HepG2 (cell line): ENCODE measurements around the gene BORCS5. TPM values are rescaled to one million over a fixed set of nuclear protein-coding genes. Genes with fewer than 3 reads are reported as not detected.

Experiments used
- AHR ChIP-seq: IDR thresholded peaks from 2 replicates; pipeline ENCODE4 v1.6.1; 2018; ENCODE audit warnings: missing genetic modification reagents, missing compliant biosample characterization
- ASH2L ChIP-seq: fragments of 300-600, 200-600 bp; sonication (generic); IDR thresholded peaks from 2 replicates; pipeline ENCODE4 v1.7.0; 2017; ENCODE audit warnings: low read depth, mild to moderate bottlenecking, moderate library complexity, mixed read lengths, low read length; ENCODE audit not compliant: insufficient read length
- CEBPG ChIP-seq: IDR thresholded peaks from 2 replicates; pipeline ENCODE4 v1.6.1; 2016
- CHCHD3 ChIP-seq: sonication (generic); formaldehyde crosslinking; IDR thresholded peaks from 2 replicates; pipeline ENCODE4 v1.8.0; 2022; ENCODE audit warnings: mild to moderate bottlenecking, missing genetic modification reagents, moderate library complexity
- DMAP1 ChIP-seq: IDR thresholded peaks from 2 replicates; pipeline ENCODE4 v1.6.1; 2016
- ELK4 ChIP-seq: sonication (generic); formaldehyde crosslinking; IDR thresholded peaks from 2 replicates; pipeline ENCODE4 v1.9.0; 2021; ENCODE audit warnings: missing genetic modification reagents, borderline replicate concordance
- FOXC1 ChIP-seq: sonication (generic); formaldehyde crosslinking; IDR thresholded peaks from 2 replicates; pipeline ENCODE4 v1.8.0; 2022; ENCODE audit warnings: mild to moderate bottlenecking, missing genetic modification reagents, borderline replicate concordance
- FOXP1 ChIP-seq, 2 experiments: fragments of 450-650 bp in 1 of 2; IDR thresholded peaks; 2 replicates each; pipeline ENCODE4 v1.6.1; 2017 to 2018; ENCODE audit warnings: antibody characterized with exemption in 1 of 2
- GMEB1 ChIP-seq: sonication (generic); formaldehyde crosslinking; IDR thresholded peaks from 2 replicates; pipeline ENCODE4 v1.5.1; 2020; ENCODE audit warnings: missing genetic modification reagents, mild to moderate bottlenecking, borderline replicate concordance
- HNF4G ChIP-seq, 2 experiments: sonication (generic) in 1 of 2; formaldehyde crosslinking in 1 of 2; IDR thresholded peaks; 2 replicates each; pipeline versions ENCODE4 v1.4.0 to v1.6.1; 2011 to 2020; ENCODE audit warnings: borderline replicate concordance in 2 of 2, low read depth in 2 of 2, mild to moderate bottlenecking in 2 of 2, low read length in 1 of 2, missing genetic modification reagents in 1 of 2, moderate library complexity in 1 of 2
- KLF6 ChIP-seq: IDR thresholded peaks from 2 replicates; pipeline ENCODE4 v1.8.0; 2016; ENCODE audit warnings: missing biosample characterization, missing genetic modification reagents
- NR1H2 ChIP-seq: sonication (generic); formaldehyde crosslinking; IDR thresholded peaks from 2 replicates; pipeline ENCODE4 v1.8.1; 2022; ENCODE audit warnings: low read depth, missing genetic modification reagents, borderline replicate concordance
- NR2C2 ChIP-seq: sonication (generic); formaldehyde crosslinking; IDR thresholded peaks from 2 replicates; pipeline ENCODE4 v1.4.0; 2020; ENCODE audit warnings: missing genetic modification reagents, mild to moderate bottlenecking, moderate library complexity, borderline replicate concordance
- NR2F6 ChIP-seq, 2 experiments: IDR thresholded peaks; 2 replicates each; pipeline ENCODE4 v1.6.1; 2016; ENCODE audit warnings: antibody characterized with exemption in 1 of 2, mild to moderate bottlenecking in 1 of 2
- ZKSCAN1 ChIP-seq: fragments of 150-350 bp; IDR thresholded peaks from 2 replicates; pipeline ENCODE4 v1.6.1; 2014; ENCODE audit warnings: low read length
- ZMYM2 ChIP-seq: sonication (generic); formaldehyde crosslinking; IDR thresholded peaks from 2 replicates; pipeline ENCODE4 v1.8.0; 2022; ENCODE audit warnings: mild to moderate bottlenecking, missing genetic modification reagents
- ZNF121 ChIP-seq: sonication (generic); formaldehyde crosslinking; IDR thresholded peaks from 2 replicates; pipeline ENCODE4 v1.5.0; 2020; ENCODE audit warnings: mild to moderate bottlenecking, missing genetic modification reagents
- ZNF251 ChIP-seq: sonication (generic); formaldehyde crosslinking; IDR thresholded peaks from 2 replicates; pipeline ENCODE4 v1.9.0; 2021; ENCODE audit warnings: mild to moderate bottlenecking, missing genetic modification reagents
- ZNF646 ChIP-seq: sonication (generic); formaldehyde crosslinking; IDR thresholded peaks from 2 replicates; pipeline ENCODE4 v1.9.0; 2021; ENCODE audit warnings: mild to moderate bottlenecking, missing genetic modification reagents
- ZNF775 ChIP-seq: sonication (generic); formaldehyde crosslinking; IDR thresholded peaks from 2 replicates; pipeline ENCODE4 v1.4.0; 2020; ENCODE audit warnings: missing genetic modification reagents, mild to moderate bottlenecking, moderate library complexity, borderline replicate concordance
- ZNF850 ChIP-seq: sonication (generic); formaldehyde crosslinking; conservative IDR thresholded peaks from 2 replicates; pipeline ENCODE4 v1.9.0; 2021; ENCODE audit warnings: mild to moderate bottlenecking, missing genetic modification reagents
- polyA plus RNA-seq, 8 experiments: library from polyadenylated mRNA; depleted of rRNA in 3 of 8; stranded (reverse) in 7 of 8; unstranded in 1 of 8; fragments of >200 nt; fragmentation: Illumina TruSeq in 4 of 8; extraction: Trizol in 4 of 8; gene quantifications; 2 replicates each; pipeline versions ENCODE4 v1.2.1 to v1.2.3, GENCODE V29; 2011 to 2016; ENCODE audit warnings: low read depth in 4 of 8, missing spikeins in 1 of 8, mixed read lengths in 1 of 8; ENCODE audit not compliant: insufficient read depth in 1 of 8
- total RNA-seq, 5 experiments: library from RNA; depleted of rRNA; stranded (reverse); fragments of >200 nt; fragmentation: Illumina TruSeq; extraction: Trizol; gene quantifications; 2 replicates each; pipeline ENCODE4 v1.2.3, GENCODE V29; 2016; ENCODE audit warnings: low read depth in 1 of 5

The BORCS5 gene
- total and polyA plus RNA-seq, 2 of the 13 experiments (the other 11 are each of a cell fraction or from before 2014, with no cell fraction given), result 3.9 to 4.7 TPM

GRCh38 chr12:12450043-12450471, 93.2 kb downstream of the BORCS5 start (continued):
- TF ChIP-seq ZKSCAN1 (no peak), NR2C2 (CRISPR knock-in tag) (0 out of 2 replicates have a peak, but pooled peaks have one; percentile 26), ELK4 (no peak), GMEB1 (CRISPR knock-in tag) (0 out of 2 replicates have a peak, but pooled peaks have one; percentile 2), ASH2L (peak; percentile 19), ZNF850 (no peak), HNF4G (IDR thresholded peaks at IDR 0.05; ENCODE audit: borderline replicate concordance, low read depth, low read length) (peak; percentile 62; the same call in 1 of the 2 replicates), HNF4G (CRISPR knock-in tag; IDR thresholded peaks at IDR 0.05; ENCODE audit: borderline replicate concordance, low read depth) (no peak), FOXP1 (IDR thresholded peaks at IDR 0.05) (no peak), FOXP1 (CRISPR knock-in tag; IDR thresholded peaks at IDR 0.05) (peak; percentile 48; the same call in 1 of the 2 replicates), FOXC1 (CRISPR knock-in tag) (no peak), CHCHD3 (no peak), KLF6 (CRISPR knock-in tag) (no peak), NR2F6 (IDR thresholded peaks at IDR 0.05) (no peak), NR2F6 (CRISPR knock-in tag; IDR thresholded peaks at IDR 0.05) (peak; percentile 45; the same call in 1 of the 2 replicates), ZNF646 (CRISPR knock-in tag) (no peak), CEBPG (CRISPR knock-in tag) (peak; percentile 81), ZMYM2 (CRISPR knock-in tag) (peak; percentile 16; the same call in 1 of the 2 replicates), NR1H2 (CRISPR knock-in tag) (no peak), AHR (CRISPR knock-in tag) (no peak), ZNF121 (peak; percentile 34; the same call in 1 of the 2 replicates), ZNF775 (CRISPR knock-in tag) (peak; percentile 69; the same call in 1 of the 2 replicates), ZNF251 (CRISPR knock-in tag) (no peak), DMAP1 (0 out of 2 replicates have a peak, but pooled peaks have one; percentile 12)
